MM.1S (cell line): ENCODE measurements around the gene TAF1L.

Experiments used
- CTCF ChIP-seq: fragments of 300-600 bp; sonication (generic); IDR thresholded peaks from 2 replicates; pipeline ENCODE4 v1.5.1; 2016; ENCODE audit warnings: antibody characterized with exemption, low read length, mixed read lengths
- EZH2 ChIP-seq: fragments of 300-600 bp; sonication (generic); optimal IDR thresholded peaks from 2 replicates; pipeline ENCODE3; 2017; ENCODE audit warnings: low read depth, mild to moderate bottlenecking, antibody characterized with exemption, low read length, mixed read lengths

GRCh38 chr9:32677931-32678330 is 42.5 kb upstream of the TAF1L start:
- TF ChIP-seq CTCF: no peak
- no peak for TF ChIP-seq EZH2
